Femur (tissue), 1 donor: ENCODE measurements around the gene MBNL2.

Experiments
- DNase-seq: peaks from one replicate; pipeline ENCODE4 v3.0.0-alpha.2; 2017

MBNL2 gene

GRCh38 chr13:97431171-97431764 lies 209.1 kb downstream of the MBNL2 start:
- no peak for DNase-seq

GRCh38 chr13:97432232-97432916 lies 210.2 kb downstream of the MBNL2 start:
- DNase-seq = no peak

GRCh38 chr13:97432917-97433726 lies 211.0 kb downstream of the MBNL2 start:
- DNase-seq = peak; percentile 100

GRCh38 chr13:97433727-97434396 lies 211.7 kb downstream of the MBNL2 start, which contains the start of gene RAP2A:
TSS of gene RAP2A (plus strand) at chr13:97434169. CDS start at chr13:97434471, 302 bp downstream.
- peak; percentile 95 for DNase-seq

- peak; percentile 59 for DNase-seq
Measured at GRCh38 chr13:97434397-97435201, 212.5 kb downstream of the MBNL2 start.

GRCh38 chr13:97435323-97435722 lies 213.2 kb downstream of the MBNL2 start:
- DNase-seq = no peak

GRCh38 chr13:97435794-97436193 lies 213.7 kb downstream of the MBNL2 start:
- no peak for DNase-seq

GRCh38 chr13:97436845-97437244 lies 214.7 kb downstream of the MBNL2 start:
- no peak for DNase-seq

- no peak for DNase-seq
Measured at GRCh38 chr13:97437729-97438128, 215.6 kb downstream of the MBNL2 start.

GRCh38 chr13:97438856-97439595 lies 216.9 kb downstream of the MBNL2 start:
- DNase-seq = no peak

GRCh38 chr13:97440598-97441170 lies 218.6 kb downstream of the MBNL2 start:
- DNase-seq = no peak

- no peak for DNase-seq
Measured at GRCh38 chr13:97441368-97441767, 219.2 kb downstream of the MBNL2 start.
